DMS153 treated with DMSO at 0.1 percent for 48 hours (cell line): ENCODE data around the gene LAMC2.
"Not testable (repeated sequence)": the region's sequence is repeated elsewhere in the genome, so short reads cannot be mapped to it uniquely, and the experiment has no call there.

Experiments
- DNase-seq: peaks from one replicate; lab custom pipeline; 2025; ENCODE audit not compliant: unreplicated experiment; lab: John Stamatoyannopoulos, UW

LAMC2 gene

GRCh38 chr1:183236158-183236725, 50.2 kb downstream of the LAMC2 start:
- no peak for DNase-seq

GRCh38 chr1:183237046-183237445, 51.0 kb downstream of the LAMC2 start:
- DNase-seq, result no peak

GRCh38 chr1:183238071-183238470, 52.0 kb downstream of the LAMC2 start:
- no peak for DNase-seq

- DNase-seq, result no peak
Observed at GRCh38 chr1:183239220-183239742, 53.2 kb downstream of the LAMC2 start.

GRCh38 chr1:183239793-183240525, 53.9 kb downstream of the LAMC2 start:
- no peak for DNase-seq

GRCh38 chr1:183240526-183240825, 54.4 kb downstream of the LAMC2 start:
- DNase-seq, result no peak

- DNase-seq, result not testable (repeated sequence)
Observed at GRCh38 chr1:183240853-183241252, 54.8 kb downstream of the LAMC2 start.

- DNase-seq, result no peak
Observed at GRCh38 chr1:183241471-183241870, 55.4 kb downstream of the LAMC2 start.

- DNase-seq, result no peak
Observed at GRCh38 chr1:183242556-183242955, 56.5 kb downstream of the LAMC2 start.

- DNase-seq, result no peak
Observed at GRCh38 chr1:183243161-183244050, 57.3 kb downstream of the LAMC2 start.

GRCh38 chr1:183244466-183244865, 58.4 kb downstream of the LAMC2 start:
- no peak for DNase-seq

GRCh38 chr1:183245357-183245756, 59.3 kb downstream of the LAMC2 start:
- DNase-seq, result no peak

- DNase-seq, result no peak
Observed at GRCh38 chr1:183246436-183246835, 60.4 kb downstream of the LAMC2 start.

GRCh38 chr1:183247066-183247465, 61.0 kb downstream of the LAMC2 start:
- DNase-seq, result no peak

- DNase-seq, result no peak
Observed at GRCh38 chr1:183247484-183247883, 61.4 kb downstream of the LAMC2 start.

GRCh38 chr1:183247931-183248330, 61.9 kb downstream of the LAMC2 start:
- DNase-seq, result no peak

- DNase-seq, result no peak
Observed at GRCh38 chr1:183248989-183249691, 63.1 kb downstream of the LAMC2 start.

- DNase-seq, result no peak
Observed at GRCh38 chr1:183249941-183250452, 63.9 kb downstream of the LAMC2 start.

GRCh38 chr1:183251101-183251958, 65.3 kb downstream of the LAMC2 start:
- no peak for DNase-seq

GRCh38 chr1:183251959-183252450, 65.9 kb downstream of the LAMC2 start:
- DNase-seq, result no peak
